HL-60 (cell line): ENCODE results near the gene HEXIM1.

Experiments used
- CTCF ChIP-seq: IDR thresholded peaks from one replicate; pipeline ENCODE4 v1.5.1; 2011; ENCODE audit warnings: low read length, control low read depth, inconsistent platforms; ENCODE audit not compliant: insufficient read depth
- POLR2AphosphoS5 ChIP-seq: IDR thresholded peaks from 2 replicates; pipeline ENCODE4 v1.6.1; 2012; ENCODE audit warnings: low read depth
- SPI1 ChIP-seq: IDR thresholded peaks from 2 replicates; pipeline ENCODE4 v1.6.1; 2012; ENCODE audit warnings: low read depth, mild to moderate bottlenecking, borderline replicate concordance
- TF ChIP-seq, protein P1 (sequence below): IDR thresholded peaks from 2 replicates; pipeline ENCODE4 v1.6.1; 2012; ENCODE audit warnings: low read depth; ENCODE audit not compliant: insufficient replicate concordance

GRCh38 chr17:45155029-45155428, 6.8 kb downstream of the HEXIM1 start:
- no peak for TF ChIP-seq CTCF
- TF ChIP-seq POLR2AphosphoS5: no peak
- TF ChIP-seq, protein P1, sequence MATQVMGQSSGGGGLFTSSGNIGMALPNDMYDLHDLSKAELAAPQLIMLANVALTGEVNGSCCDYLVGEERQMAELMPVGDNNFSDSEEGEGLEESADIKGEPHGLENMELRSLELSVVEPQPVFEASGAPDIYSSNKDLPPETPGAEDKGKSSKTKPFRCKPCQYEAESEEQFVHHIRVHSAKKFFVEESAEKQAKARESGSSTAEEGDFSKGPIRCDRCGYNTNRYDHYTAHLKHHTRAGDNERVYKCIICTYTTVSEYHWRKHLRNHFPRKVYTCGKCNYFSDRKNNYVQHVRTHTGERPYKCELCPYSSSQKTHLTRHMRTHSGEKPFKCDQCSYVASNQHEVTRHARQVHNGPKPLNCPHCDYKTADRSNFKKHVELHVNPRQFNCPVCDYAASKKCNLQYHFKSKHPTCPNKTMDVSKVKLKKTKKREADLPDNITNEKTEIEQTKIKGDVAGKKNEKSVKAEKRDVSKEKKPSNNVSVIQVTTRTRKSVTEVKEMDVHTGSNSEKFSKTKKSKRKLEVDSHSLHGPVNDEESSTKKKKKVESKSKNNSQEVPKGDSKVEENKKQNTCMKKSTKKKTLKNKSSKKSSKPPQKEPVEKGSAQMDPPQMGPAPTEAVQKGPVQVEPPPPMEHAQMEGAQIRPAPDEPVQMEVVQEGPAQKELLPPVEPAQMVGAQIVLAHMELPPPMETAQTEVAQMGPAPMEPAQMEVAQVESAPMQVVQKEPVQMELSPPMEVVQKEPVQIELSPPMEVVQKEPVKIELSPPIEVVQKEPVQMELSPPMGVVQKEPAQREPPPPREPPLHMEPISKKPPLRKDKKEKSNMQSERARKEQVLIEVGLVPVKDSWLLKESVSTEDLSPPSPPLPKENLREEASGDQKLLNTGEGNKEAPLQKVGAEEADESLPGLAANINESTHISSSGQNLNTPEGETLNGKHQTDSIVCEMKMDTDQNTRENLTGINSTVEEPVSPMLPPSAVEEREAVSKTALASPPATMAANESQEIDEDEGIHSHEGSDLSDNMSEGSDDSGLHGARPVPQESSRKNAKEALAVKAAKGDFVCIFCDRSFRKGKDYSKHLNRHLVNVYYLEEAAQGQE: no peak
- TF ChIP-seq SPI1: no peak
